Choroid plexus epithelial cell (primary cell): ENCODE results near the gene SLC37A1.

ENCODE experiments used
- DNase-seq: peaks from one replicate; pipeline ENCODE4 v3.0.0-alpha.2; 2010; ENCODE audit warnings: low read depth
- H3K4me3 ChIP-seq: 2 replicates; pipeline ENCODE4 v1.5.1; 2011; ENCODE audit warnings: low read depth, mild to moderate bottlenecking, control low read depth, low read length, moderate library complexity
- CTCF ChIP-seq: conservative IDR thresholded peaks from 2 replicates; pipeline ENCODE4 v1.5.1; 2011; ENCODE audit warnings: low read depth, mild to moderate bottlenecking, control low read depth, inconsistent platforms, low read length, moderate library complexity

The SLC37A1 gene

GRCh38 chr21:42525029-42525581 lies 11.5 kb downstream of the SLC37A1 start:
- TF ChIP-seq CTCF: no peak
- peak; percentile 59 for DNase-seq
- peak overlapping the region; percentile 29 for H3K4me3 ChIP-seq

GRCh38 chr21:42525676-42526378 lies 12.2 kb downstream of the SLC37A1 start:
- H3K4me3 ChIP-seq: no peak overlapping the region
- no peak for TF ChIP-seq CTCF
- no peak for DNase-seq

GRCh38 chr21:42526379-42526727 lies 12.7 kb downstream of the SLC37A1 start:
- no peak overlapping the region for H3K4me3 ChIP-seq
- peak; percentile 21 for DNase-seq
- TF ChIP-seq CTCF: no peak

- no peak overlapping the region for H3K4me3 ChIP-seq
Observed at GRCh38 chr21:42527127-42527488, 13.5 kb downstream of the SLC37A1 start.

GRCh38 chr21:42527489-42528158 lies 14.0 kb downstream of the SLC37A1 start:
- peak; percentile 23 for DNase-seq
- no peak overlapping the region for H3K4me3 ChIP-seq

More at GRCh38 chr21:42527127-42527488, 13.5 kb downstream of the SLC37A1 start:
- DNase-seq: no peak
- TF ChIP-seq CTCF: no peak

GRCh38 chr21:42530167-42530518 lies 16.5 kb downstream of the SLC37A1 start:
- TF ChIP-seq CTCF: no peak
- H3K4me3 ChIP-seq: no peak overlapping the region
- DNase-seq: no peak

More at GRCh38 chr21:42527489-42528158, 14.0 kb downstream of the SLC37A1 start:
- no peak for TF ChIP-seq CTCF
